ENCODE measurements around the gene SCAMP1.

SCAMP1 gene

GRCh38 chr5:78327761-78328510 is 32.5 kb upstream of the SCAMP1 start:
- no peak for DNase-seq (ENCODE audit: low read depth)
- H3K4me3 ChIP-seq (ENCODE audit: low read depth, low read length) = no peak overlapping the region
- no peak for TF ChIP-seq CTCF (IDR thresholded peaks at IDR 0.05; ENCODE audit: insufficient read depth, low read depth, low read length, missing control alignments)

GRCh38 chr5:78328585-78329173 is 31.7 kb upstream of the SCAMP1 start:
- DNase-seq (ENCODE audit: low read depth) = no peak
- no peak for TF ChIP-seq CTCF (IDR thresholded peaks at IDR 0.05; ENCODE audit: insufficient read depth, low read depth, low read length, missing control alignments)

GRCh38 chr5:78331523-78332080 is 28.8 kb upstream of the SCAMP1 start:
- no peak for DNase-seq (ENCODE audit: low read depth)
- H3K4me3 ChIP-seq (ENCODE audit: low read depth, low read length) = no peak overlapping the region
- TF ChIP-seq CTCF (IDR thresholded peaks at IDR 0.05; ENCODE audit: insufficient read depth, low read depth, low read length, missing control alignments) = no peak

More at GRCh38 chr5:78328585-78329173, 31.7 kb upstream of the SCAMP1 start:
- no peak overlapping the region for H3K4me3 ChIP-seq (ENCODE audit: low read depth, low read length)

DNA sequence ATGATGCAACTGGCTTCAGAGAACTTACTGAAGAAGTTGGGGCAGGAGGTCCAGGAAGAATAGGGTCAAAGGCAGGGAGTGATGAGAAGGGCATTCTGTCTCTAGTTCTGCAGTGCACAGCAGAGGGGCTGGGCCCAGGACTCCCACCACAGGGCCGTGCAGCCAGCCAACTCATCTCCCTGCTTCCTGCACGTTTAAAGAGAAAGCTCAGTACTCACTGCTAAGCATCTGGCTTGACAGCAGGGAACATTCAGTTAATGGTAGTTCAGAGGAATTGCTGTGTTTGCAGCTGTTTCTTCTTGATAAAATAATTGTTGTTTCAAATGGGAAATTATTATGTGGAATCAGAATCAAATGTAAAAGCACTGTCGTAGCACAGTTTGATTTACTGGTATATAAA is 25.6 kb upstream of the SCAMP1 start:
- H3K4me3 ChIP-seq (ENCODE audit: low read depth, low read length) = no peak overlapping the region
- no peak for TF ChIP-seq CTCF (IDR thresholded peaks at IDR 0.05; ENCODE audit: insufficient read depth, low read depth, low read length, missing control alignments)
- no peak for DNase-seq (ENCODE audit: low read depth)

- no peak for DNase-seq (ENCODE audit: low read depth)
- no peak for TF ChIP-seq CTCF (IDR thresholded peaks at IDR 0.05; ENCODE audit: insufficient read depth, low read depth, low read length, missing control alignments)
- H3K4me3 ChIP-seq (ENCODE audit: low read depth, low read length) = no peak overlapping the region
These were observed 24.4 kb upstream of the SCAMP1 start for GRCh38 chr5:78335976-78336375.

GRCh38 chr5:78336698-78337097 is 23.7 kb upstream of the SCAMP1 start:
- no peak overlapping the region for H3K4me3 ChIP-seq (ENCODE audit: low read depth, low read length)
- DNase-seq (ENCODE audit: low read depth) = no peak
- no peak for TF ChIP-seq CTCF (IDR thresholded peaks at IDR 0.05; ENCODE audit: insufficient read depth, low read depth, low read length, missing control alignments)
